H1 (cell line): Measurements from ENCODE around the gene GANC. TPM values are rescaled to one million over a fixed set of nuclear protein-coding genes. Genes with fewer than 3 reads are reported as not detected.

Source experiments
- CTCF ChIA-PET: fragments of 300-600 bp; sonication (Branson Sonifier 250); formaldehyde crosslinking; loops from one replicate; lab custom pipeline; 2021; ENCODE audit not compliant: partially characterized antibody; lab: Charles Lee
- POLR2A ChIA-PET: fragments of 300-600 bp; sonication (Branson Sonifier 250); formaldehyde crosslinking; loops from one replicate; lab custom pipeline; 2021; ENCODE audit warnings: inconsistent platforms; ENCODE audit not compliant: partially characterized antibody; lab: Charles Lee
- DNase-seq, 2 experiments: peaks; one replicate each; pipeline versions ENCODE4 v3.0.0 to v3.0.0-alpha.2; 2010 to 2022; ENCODE audit warnings: low spot score in 2 of 2, low read depth in 1 of 2, mixed read lengths in 1 of 2
- FAIRE-seq: peaks from 2 replicates; lab custom pipeline; 2011; peaks lifted over from hg19 to GRCh38; lab: Jason Lieb, UNC
- H2AFZ ChIP-seq: 2 replicates; pipeline ENCODE4 v1.8.1; 2012; ENCODE audit warnings: low read length, inconsistent platforms
- H2AK5ac ChIP-seq: 2 replicates; pipeline ENCODE4 v1.6.1; 2013; ENCODE audit warnings: low read depth, low read length
- H2BK120ac ChIP-seq: replicated peaks from 2 replicates; pipeline ENCODE3; 2013; ENCODE audit warnings: low read depth, low read length, inconsistent platforms
- H2BK12ac ChIP-seq: 2 replicates; pipeline ENCODE4 v1.6.1; 2013; ENCODE audit warnings: low read depth, low read length
- H2BK15ac ChIP-seq: 2 replicates; pipeline ENCODE4 v1.6.1; 2013; ENCODE audit warnings: low read length
- H2BK20ac ChIP-seq: 2 replicates; pipeline ENCODE4 v1.6.1; 2013; ENCODE audit warnings: low read length
- H2BK5ac ChIP-seq: 2 replicates; pipeline ENCODE4 v1.6.1; 2013; ENCODE audit warnings: low read depth, low read length
- H3K14ac ChIP-seq: 2 replicates; pipeline ENCODE4 v1.6.1; 2013; ENCODE audit warnings: inconsistent platforms; ENCODE audit not compliant: insufficient read length
- H3K18ac ChIP-seq: 2 replicates; pipeline ENCODE4 v1.6.1; 2013; ENCODE audit warnings: low read length; ENCODE audit errors: extremely low read depth
- H3K23ac ChIP-seq: 2 replicates; pipeline ENCODE4 v1.6.1; 2013; ENCODE audit warnings: inconsistent platforms; ENCODE audit not compliant: insufficient read length
- H3K23me2 ChIP-seq: 2 replicates; pipeline ENCODE4 v1.6.1; 2013; ENCODE audit warnings: low read depth, low read length
- H3K27ac ChIP-seq: 2 replicates; pipeline ENCODE4 v1.6.1; 2011; ENCODE audit warnings: low read depth, low read length, inconsistent platforms
- H3K27me3 ChIP-seq, 4 experiments: replicated peaks in 1 of 4; 1 replicate in 1 of 4; 2 replicates in 3 of 4; pipeline versions ENCODE4 v1.6.1 to v1.8.1; 2011 to 2013; ENCODE audit warnings: low read length in 3 of 4, mild to moderate bottlenecking in 3 of 4, inconsistent platforms in 2 of 4, mixed read lengths in 2 of 4, moderate library complexity in 1 of 4; ENCODE audit not compliant: control insufficient read depth in 3 of 4, insufficient read depth in 3 of 4; ENCODE audit errors: extremely low read depth in 1 of 4
- H3K36me3 ChIP-seq, 4 experiments: 2 replicates each; pipeline versions ENCODE4 v1.6.1 to v1.8.1; 2011 to 2013; ENCODE audit warnings: mild to moderate bottlenecking in 4 of 4, low read length in 3 of 4, moderate library complexity in 2 of 4, control low read depth in 1 of 4, inconsistent platforms in 1 of 4; ENCODE audit not compliant: insufficient read depth in 4 of 4, control insufficient read depth in 2 of 4
- H3K4ac ChIP-seq: replicated peaks from 2 replicates; pipeline ENCODE3; 2013; ENCODE audit warnings: low read length, low read depth, mixed read lengths, inconsistent platforms; ENCODE audit not compliant: insufficient read length
- H3K4me1 ChIP-seq, 4 experiments: replicated peaks in 1 of 4; 1 replicate in 1 of 4; 2 replicates in 3 of 4; pipeline versions ENCODE4 v1.6.1 to v1.8.1; 2011 to 2013; ENCODE audit warnings: low read length in 3 of 4, inconsistent platforms in 2 of 4, mixed read lengths in 1 of 4; ENCODE audit not compliant: insufficient read depth in 4 of 4, control insufficient read depth in 3 of 4
- H3K4me2 ChIP-seq, 2 experiments: 2 replicates each; pipeline versions ENCODE4 v1.6.1 to v1.8.1; 2011 to 2013; ENCODE audit warnings: low read depth in 2 of 2, low read length in 2 of 2, control low read depth in 1 of 2, inconsistent platforms in 1 of 2, mild to moderate bottlenecking in 1 of 2; ENCODE audit not compliant: insufficient read depth in 1 of 2
- H3K4me3 ChIP-seq, 4 experiments: fragments of 200-600, 300-600 bp in 1 of 4; sonication (generic), shearing (Covaris generic), sonication (Bioruptor Twin) in 1 of 4; 2 replicates each; pipeline versions ENCODE4 v1.5.1 to v1.8.1; 2011 to 2016; ENCODE audit warnings: low read length in 4 of 4, low read depth in 3 of 4, control low read depth in 2 of 4, inconsistent platforms in 2 of 4, mild to moderate bottlenecking in 2 of 4, mixed read lengths in 1 of 4, moderate library complexity in 1 of 4; ENCODE audit not compliant: insufficient read depth in 2 of 4; ENCODE audit errors: extremely low read depth in 1 of 4
- H3K56ac ChIP-seq: replicated peaks from 2 replicates; pipeline ENCODE3; 2013; ENCODE audit warnings: low read depth, mild to moderate bottlenecking, mixed read lengths, low read length, inconsistent platforms; ENCODE audit not compliant: insufficient read length
- H3K79me1 ChIP-seq: 2 replicates; pipeline ENCODE4 v1.6.1; 2013; ENCODE audit warnings: low read depth, low read length, control low read depth
- H3K79me2 ChIP-seq, 2 experiments: 2 replicates each; pipeline versions ENCODE4 v1.6.1 to v1.8.1; 2012 to 2013; ENCODE audit warnings: low read length in 2 of 2, mild to moderate bottlenecking in 2 of 2, inconsistent platforms in 1 of 2; ENCODE audit not compliant: insufficient read depth in 2 of 2, control insufficient read depth in 1 of 2
- H3K9ac ChIP-seq, 4 experiments: replicated peaks in 1 of 4; 1 replicate in 1 of 4; 2 replicates in 3 of 4; pipeline versions ENCODE4 v1.6.1 to v1.8.1; 2011 to 2013; ENCODE audit warnings: low read depth in 3 of 4, low read length in 3 of 4, control low read depth in 2 of 4, mild to moderate bottlenecking in 2 of 4, moderate library complexity in 2 of 4, inconsistent platforms in 1 of 4; ENCODE audit errors: extremely low read depth in 1 of 4
- H3K9me3 ChIP-seq, 2 experiments: 2 replicates each; pipeline versions ENCODE4 v1.6.1 to v1.8.1; 2012 to 2013; ENCODE audit warnings: mild to moderate bottlenecking in 2 of 2, moderate library complexity in 2 of 2, control low read depth in 1 of 2, inconsistent platforms in 1 of 2, low read depth in 1 of 2, low read length in 1 of 2, mixed read lengths in 1 of 2; ENCODE audit not compliant: insufficient read depth in 2 of 2
- H4K20me1 ChIP-seq, 2 experiments: replicated peaks in 1 of 2; 2 replicates each; pipeline versions ENCODE3 to v1.8.1; 2011 to 2013; ENCODE audit warnings: inconsistent platforms in 2 of 2, low read length in 2 of 2, mild to moderate bottlenecking in 1 of 2; ENCODE audit not compliant: insufficient read depth in 2 of 2, control insufficient read depth in 1 of 2
- H4K5ac ChIP-seq: 2 replicates; pipeline ENCODE4 v1.6.1; 2013; ENCODE audit warnings: low read length, low read depth, mixed read lengths, inconsistent platforms; ENCODE audit not compliant: insufficient read length
- H4K8ac ChIP-seq: 2 replicates; pipeline ENCODE4 v1.8.0; 2013; ENCODE audit warnings: mild to moderate bottlenecking, moderate library complexity, low read length, inconsistent platforms; ENCODE audit not compliant: insufficient read depth; ENCODE audit errors: extremely low read depth
- H4K91ac ChIP-seq: replicated peaks from 2 replicates; pipeline ENCODE3; 2013; ENCODE audit warnings: low read length, mixed read lengths, inconsistent platforms; ENCODE audit not compliant: insufficient read length
- HDAC6 ChIP-seq: IDR thresholded peaks from one replicate; pipeline ENCODE4 v1.7.1; 2012; ENCODE audit warnings: low read depth, mild to moderate bottlenecking, inconsistent platforms, low read length, moderate library complexity
- NANOG ChIP-seq: IDR thresholded peaks from 2 replicates; pipeline ENCODE4 v1.6.1; 2011; ENCODE audit warnings: low read length, low read depth, mild to moderate bottlenecking, inconsistent platforms; ENCODE audit not compliant: insufficient read depth, poor library complexity, severe bottlenecking
- USF2 ChIP-seq: IDR thresholded peaks from 2 replicates; pipeline ENCODE4 v1.6.1; 2011; ENCODE audit warnings: low read length, improper control_type of control experiment
- ZNF274 ChIP-seq: IDR thresholded peaks from 2 replicates; pipeline ENCODE4 v1.7.0; 2012; ENCODE audit warnings: low read length, borderline replicate concordance; ENCODE audit errors: extremely low read depth
- WGBS, 2 experiments: shearing (Covaris generic) in 1 of 2; methylation state at CpG; one replicate each; pipeline versions ENCODE4 v1.1.6 to v1.1.7; 2013 to 2015; ENCODE audit warnings: low lambda C conversion rate in 2 of 2, mixed read lengths in 2 of 2, inconsistent platforms in 1 of 2, low coverage in 1 of 2, missing lambda C conversion rate in 1 of 2; ENCODE audit not compliant: insufficient replicate concordance in 2 of 2, insufficient coverage in 1 of 2, insufficient read length in 1 of 2; ENCODE audit errors: extremely low coverage in 1 of 2, missing lambda C conversion rate in 1 of 2; 5-methylcytosine and 5-hydroxymethylcytosine counted together
- polyA plus RNA-seq, 7 experiments: library from polyadenylated mRNA; depleted of rRNA in 3 of 7; stranded (reverse) in 5 of 7; unstranded in 2 of 7; fragments of >200 nt in 5 of 7; fragments of 200-250 nt in 2 of 7; gene quantifications; 1 replicate in 5 of 7; 2 replicates in 1 of 7; 4 replicates in 1 of 7; pipeline versions ENCODE4 v1.2.1 to v1.2.3, GENCODE V29; 2011 to 2013; ENCODE audit warnings: missing spikeins in 2 of 7, mixed read lengths in 2 of 7
- total RNA-seq: library from RNA; stranded (reverse); fragmentation: NEBNext Ultra II Directional; extraction: Animal tissue kit (Norgen Biotek cat#: 25700); gene quantifications from 2 replicates; pipeline ENCODE4 v1.2.1, GENCODE V29; 2021

GANC gene
- total and polyA plus RNA-seq, 2 of the 8 experiments (the other 6 are each of a cell fraction or from before 2014, with no cell fraction given): 6.8 to 14.4 TPM

GRCh38 chr15:42405863-42406482 lies 133.0 kb downstream of the GANC start:
- Histone ChIP-seq H3K4me3 (no peak overlapping the region), H3K27ac (no peak overlapping the region), H3K18ac (no peak overlapping the region), H2BK120ac (no peak overlapping the region), H3K79me2 (no peaks in the 10 kb centered on the region), H3K56ac (no peak overlapping the region), H4K5ac (no peak overlapping the region), H3K4me1 (no peaks in the 10 kb centered on the region; a peak in 1 of 7 replicates), H3K4ac (no peak overlapping the region), H4K20me1 (no peaks in the 10 kb centered on the region), H3K27me3 (no peaks in the 10 kb centered on the region), H4K91ac (no peak overlapping the region), H3K36me3 (no peaks in the 10 kb centered on the region), H3K79me1 (no peaks in the 10 kb centered on the region), H3K23me2 (no peaks in the 10 kb centered on the region), H3K9ac (no peak overlapping the region), H3K4me2 (no peak overlapping the region), H4K8ac (no peak overlapping the region), H2BK20ac (no peak overlapping the region), H2AK5ac (no peak overlapping the region), H3K23ac (no peak overlapping the region), H3K14ac (no peak overlapping the region), H3K9me3 (no peaks in the 10 kb centered on the region), H2BK12ac (no peak overlapping the region), H2AFZ (no peak overlapping the region), H2BK15ac (no peak overlapping the region), H2BK5ac (no peak overlapping the region)
- DNase-seq: no peak
- 91% methylated on average over 6 of the region's 6 CpGs; no CpG with 5 or more reads in 1 of the 2 experiments for WGBS, 2 experiments
- CTCF ChIA-PET: interaction anchor here (1.4 kb wide), 1 partner anchor 22 kb away, joined by 5 read pairs; no protein-coding TSS in a partner anchor
- TF ChIP-seq USF2 (no peak), NANOG (no peak), ZNF274 (no peak), HDAC6 (no peak)
- no peak for FAIRE-seq
- POLR2A ChIA-PET: interaction anchor here (1.1 kb wide), 1 partner anchor 46 kb away, joined by 3 read pairs; the partner anchor contains the start of gene CAPN3
